SK-N-MC (cell line): ENCODE data around the gene ATXN1.

Experiments used
- EZH2 ChIP-seq: fragments of 200-600 bp; sonication (generic); IDR thresholded peaks from one replicate; pipeline ENCODE4 v1.6.1; 2017; ENCODE audit warnings: antibody characterized with exemption
- FOXP2 ChIP-seq: optimal IDR thresholded peaks from 2 replicates; pipeline ENCODE3; 2011; ENCODE audit warnings: mild to moderate bottlenecking, moderate library complexity; ENCODE audit not compliant: insufficient read depth; ENCODE audit errors: extremely low read length, control extremely low read depth

DNA sequence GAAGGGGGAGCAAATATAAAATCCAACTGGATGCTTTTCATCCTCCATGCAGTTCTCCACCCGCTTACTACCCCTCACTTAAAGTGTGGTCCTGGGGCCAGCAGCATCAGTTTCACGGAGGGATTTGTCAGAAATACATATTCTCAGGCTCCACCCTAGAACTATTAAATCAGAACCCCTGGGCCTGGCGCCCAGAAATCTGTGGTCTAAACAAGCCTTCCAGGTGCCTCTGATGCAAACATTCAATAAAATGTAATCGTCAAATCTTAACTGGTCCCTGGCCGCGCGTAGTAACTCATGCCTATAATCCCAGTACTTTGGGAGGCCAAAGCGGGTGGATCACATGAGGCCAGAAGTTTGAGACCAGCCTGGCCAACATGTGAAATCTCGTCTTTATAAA lies 47.7 kb downstream of the ATXN1 start:
- TF ChIP-seq EZH2 (no peak), FOXP2 (no peak)
